GM12872 (cell line): Measurements from ENCODE around the gene DUT.

Source experiments
- TF ChIP-seq, protein P1 (sequence below): IDR thresholded peaks from 3 replicates; pipeline ENCODE4 v1.5.1; 2011; ENCODE audit warnings: low read depth, mild to moderate bottlenecking, low read length, moderate library complexity; ENCODE audit not compliant: insufficient read depth

The DUT gene

GRCh38 chr15:48361685-48362084, 30.5 kb downstream of the DUT start:
- TF ChIP-seq, protein P1, sequence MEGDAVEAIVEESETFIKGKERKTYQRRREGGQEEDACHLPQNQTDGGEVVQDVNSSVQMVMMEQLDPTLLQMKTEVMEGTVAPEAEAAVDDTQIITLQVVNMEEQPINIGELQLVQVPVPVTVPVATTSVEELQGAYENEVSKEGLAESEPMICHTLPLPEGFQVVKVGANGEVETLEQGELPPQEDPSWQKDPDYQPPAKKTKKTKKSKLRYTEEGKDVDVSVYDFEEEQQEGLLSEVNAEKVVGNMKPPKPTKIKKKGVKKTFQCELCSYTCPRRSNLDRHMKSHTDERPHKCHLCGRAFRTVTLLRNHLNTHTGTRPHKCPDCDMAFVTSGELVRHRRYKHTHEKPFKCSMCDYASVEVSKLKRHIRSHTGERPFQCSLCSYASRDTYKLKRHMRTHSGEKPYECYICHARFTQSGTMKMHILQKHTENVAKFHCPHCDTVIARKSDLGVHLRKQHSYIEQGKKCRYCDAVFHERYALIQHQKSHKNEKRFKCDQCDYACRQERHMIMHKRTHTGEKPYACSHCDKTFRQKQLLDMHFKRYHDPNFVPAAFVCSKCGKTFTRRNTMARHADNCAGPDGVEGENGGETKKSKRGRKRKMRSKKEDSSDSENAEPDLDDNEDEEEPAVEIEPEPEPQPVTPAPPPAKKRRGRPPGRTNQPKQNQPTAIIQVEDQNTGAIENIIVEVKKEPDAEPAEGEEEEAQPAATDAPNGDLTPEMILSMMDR = no peak

GRCh38 chr15:48363474-48363873, 32.2 kb downstream of the DUT start:
- TF ChIP-seq, protein P1 = no peak

- TF ChIP-seq, protein P1 = no peak
Observed at GRCh38 chr15:48365575-48365974, 34.3 kb downstream of the DUT start.

GRCh38 chr15:48366584-48367312, 35.5 kb downstream of the DUT start:
- TF ChIP-seq, protein P1 = no peak

DNA sequence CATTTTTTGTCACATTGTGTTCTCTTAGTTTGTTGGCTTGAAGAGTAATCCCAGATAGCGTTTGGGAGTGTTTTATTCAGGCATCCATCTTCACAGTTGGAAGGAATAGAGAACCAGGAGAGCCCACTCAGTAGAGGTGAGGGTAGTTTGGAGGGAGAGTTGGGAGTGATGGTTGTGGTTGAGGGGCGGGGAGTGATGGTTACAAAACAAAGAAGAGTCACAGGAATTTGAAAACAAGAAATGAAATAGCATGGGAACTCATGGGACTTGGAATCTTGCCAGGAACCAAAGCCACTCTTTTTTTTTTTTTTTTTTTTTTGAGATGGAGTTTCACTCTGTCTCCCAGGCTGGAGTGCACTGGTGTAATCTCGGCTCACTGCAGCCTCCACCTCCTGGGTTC, 36.3 kb downstream of the DUT start:
- TF ChIP-seq, protein P1 = no peak

GRCh38 chr15:48370460-48370859, 39.2 kb downstream of the DUT start:
- TF ChIP-seq, protein P1 = no peak

GRCh38 chr15:48371550-48371949, 40.3 kb downstream of the DUT start:
- TF ChIP-seq, protein P1 = no peak
